CD4-positive, alpha-beta T cell treated with Interleukin-21 for 1 hour (primary cell): ENCODE results near the gene ZBTB11.
"Not testable (repeated sequence)": the region's sequence is repeated elsewhere in the genome, so short reads cannot be mapped to it uniquely, and the experiment has no call there.

ENCODE experiments used
- DNase-seq: peaks from one replicate; pipeline ENCODE4 v3.0.0-alpha.2; 2020

Gene ZBTB11

GRCh38 chr3:101643009-101643844 lies 33.7 kb downstream of the ZBTB11 start:
- no peak for DNase-seq

DNA sequence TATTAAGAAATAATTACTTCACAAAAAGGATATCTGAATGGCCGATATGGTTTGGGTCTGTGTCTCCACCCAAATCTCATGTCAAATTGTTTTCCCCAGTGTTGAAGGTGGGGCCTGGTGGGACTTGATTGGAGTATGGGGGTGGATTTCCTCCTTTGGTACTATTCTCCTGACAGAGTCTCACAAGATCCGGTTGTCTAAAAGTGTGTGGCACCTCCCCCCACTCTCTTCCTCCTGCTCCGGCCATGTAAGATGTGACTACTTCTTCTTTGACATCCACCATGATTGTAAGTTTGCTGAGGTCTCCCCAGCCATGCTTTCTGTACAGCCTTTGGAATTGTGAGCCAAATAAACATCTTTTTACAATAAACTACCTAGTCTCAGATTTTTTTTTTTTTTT lies 34.5 kb downstream of the ZBTB11 start:
- no peak for DNase-seq

- DNase-seq, result not testable (repeated sequence)
These were observed 35.4 kb downstream of the ZBTB11 start for GRCh38 chr3:101641397-101642115.

- no peak for DNase-seq
These were observed 36.7 kb downstream of the ZBTB11 start for GRCh38 chr3:101640256-101640655.

DNA sequence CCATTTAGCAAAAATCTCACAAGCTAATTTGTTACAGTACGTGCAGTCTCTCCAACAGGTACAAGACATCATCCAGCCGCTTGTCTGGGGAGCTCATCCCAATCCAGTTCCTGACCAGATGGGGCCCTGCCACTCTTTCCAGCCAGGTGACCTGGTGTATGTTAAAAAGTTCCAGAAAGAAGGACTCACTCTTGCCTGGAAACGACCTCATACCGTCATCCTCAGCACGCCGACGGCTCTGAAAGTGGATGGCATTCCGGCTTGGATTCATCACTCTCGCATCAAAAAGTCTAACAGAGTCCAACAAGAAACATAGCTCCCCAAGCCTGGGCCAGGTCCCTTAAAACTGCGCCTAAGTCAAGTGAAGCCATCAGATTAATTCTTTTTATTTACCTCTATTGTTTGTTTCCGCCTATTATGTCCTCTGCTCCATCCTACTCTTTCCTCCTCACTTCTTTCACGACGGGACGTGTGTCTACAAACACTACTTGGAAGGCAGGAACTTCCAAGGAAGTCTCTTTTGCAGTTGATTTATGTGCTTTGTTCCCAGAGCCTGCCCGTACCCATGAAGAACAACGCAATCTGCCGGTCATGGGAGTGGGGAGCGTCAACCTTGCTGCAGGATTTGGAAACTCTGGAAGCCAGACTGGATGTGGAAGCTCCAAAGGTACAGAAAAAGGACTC lies 37.5 kb downstream of the ZBTB11 start:
- DNase-seq, result no peak

- DNase-seq, result no peak
These were observed 38.6 kb downstream of the ZBTB11 start for GRCh38 chr3:101638261-101638745.

GRCh38 chr3:101637451-101637850 lies 39.5 kb downstream of the ZBTB11 start:
- DNase-seq, result no peak

GRCh38 chr3:101635954-101636798 lies 40.8 kb downstream of the ZBTB11 start:
- peak; percentile 68 for DNase-seq

DNA sequence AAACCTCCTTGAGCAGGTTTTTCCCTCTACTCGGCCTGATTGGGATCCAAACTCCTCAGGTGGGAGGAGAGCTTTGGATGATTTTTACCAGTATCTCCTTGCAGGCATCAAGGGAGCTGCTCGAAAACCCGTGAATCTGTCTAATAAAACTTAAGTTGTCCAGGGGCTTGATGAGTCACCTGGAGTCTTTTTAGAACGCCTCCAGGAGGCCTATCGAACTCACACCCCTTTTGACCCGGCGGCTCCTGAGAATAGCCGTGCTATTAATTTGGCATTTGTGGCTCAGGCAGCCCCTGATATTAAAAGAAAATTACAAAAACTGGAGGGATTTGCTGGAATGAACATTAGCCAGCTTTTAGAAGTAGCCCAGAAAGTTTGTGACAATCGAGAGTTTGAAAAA lies 41.6 kb downstream of the ZBTB11 start:
- DNase-seq, result no peak

GRCh38 chr3:101634591-101635196 lies 42.2 kb downstream of the ZBTB11 start:
- DNase-seq, result no peak

- no peak for DNase-seq
These were observed 43.7 kb downstream of the ZBTB11 start for GRCh38 chr3:101633186-101633585.

- DNase-seq, result no peak
These were observed 44.3 kb downstream of the ZBTB11 start for GRCh38 chr3:101632586-101632985.

GRCh38 chr3:101631959-101632358 lies 45.0 kb downstream of the ZBTB11 start:
- not testable (repeated sequence) for DNase-seq

GRCh38 chr3:101631098-101631796 lies 45.7 kb downstream of the ZBTB11 start:
- DNase-seq, result no peak

DNA sequence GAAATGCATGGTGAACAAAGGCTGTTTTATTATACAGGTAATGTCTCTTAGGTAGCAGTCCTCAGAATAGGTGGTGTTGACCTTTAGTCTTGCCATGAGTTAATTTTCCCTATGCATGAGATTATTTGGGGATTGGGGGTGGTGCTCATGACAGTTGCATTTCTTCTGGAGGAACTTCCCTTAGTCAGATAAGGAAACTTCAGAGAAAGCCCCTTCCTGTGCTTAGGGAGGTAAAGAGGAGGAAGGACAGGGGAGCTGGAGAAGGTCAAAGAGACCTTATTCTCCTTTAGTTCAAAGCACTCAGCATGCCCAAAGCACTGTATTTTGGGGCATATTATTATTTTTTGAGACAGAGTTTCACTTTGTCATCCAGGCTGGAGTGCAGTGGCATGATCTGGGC lies 47.7 kb downstream of the ZBTB11 start:
- DNase-seq, result no peak

DNA sequence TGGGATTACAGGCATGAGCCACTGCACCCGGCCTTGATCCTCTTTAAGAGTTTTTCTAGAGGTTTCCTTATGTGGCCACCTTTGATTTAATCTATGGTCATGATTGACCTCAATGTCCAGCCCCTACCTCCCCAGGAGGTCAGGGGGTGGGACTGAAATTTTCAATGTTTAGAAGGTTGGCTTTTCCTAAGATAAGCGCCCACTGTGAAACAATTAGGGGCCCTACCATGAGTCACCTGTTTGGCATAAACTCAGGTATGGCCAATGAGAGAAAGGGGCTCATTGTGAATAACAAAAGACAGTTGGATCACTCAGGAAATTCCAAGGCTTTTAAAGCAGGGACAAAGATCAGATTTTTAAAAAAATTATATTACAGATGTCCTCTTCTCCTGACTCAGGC lies 51.1 kb downstream of the ZBTB11 start:
- DNase-seq, result no peak

GRCh38 chr3:101624857-101625256 lies 52.1 kb downstream of the ZBTB11 start:
- no peak for DNase-seq

GRCh38 chr3:101623656-101624055 lies 53.3 kb downstream of the ZBTB11 start:
- no peak for DNase-seq

- DNase-seq, result no peak
These were observed 57.2 kb downstream of the ZBTB11 start for GRCh38 chr3:101619734-101620133.

DNA sequence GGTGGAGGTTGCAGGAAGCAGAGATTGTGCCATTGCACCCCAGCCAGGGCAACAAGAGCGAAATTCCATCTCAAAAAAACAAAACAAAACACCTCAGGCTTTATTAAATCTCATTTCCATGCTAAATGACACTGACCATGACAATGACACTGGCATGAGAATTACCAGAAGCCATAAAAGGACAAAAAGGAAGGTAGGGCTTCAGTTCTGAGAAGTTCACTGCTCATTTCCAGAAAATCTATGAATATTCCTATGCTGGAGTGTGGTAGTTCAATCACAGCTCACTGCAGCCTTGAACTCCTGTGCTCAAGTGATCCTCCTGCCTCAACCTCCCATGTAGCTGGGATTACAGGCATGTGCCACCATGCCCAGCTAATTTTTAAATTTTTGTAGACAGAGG lies 58.2 kb downstream of the ZBTB11 start:
- no peak for DNase-seq

DNA sequence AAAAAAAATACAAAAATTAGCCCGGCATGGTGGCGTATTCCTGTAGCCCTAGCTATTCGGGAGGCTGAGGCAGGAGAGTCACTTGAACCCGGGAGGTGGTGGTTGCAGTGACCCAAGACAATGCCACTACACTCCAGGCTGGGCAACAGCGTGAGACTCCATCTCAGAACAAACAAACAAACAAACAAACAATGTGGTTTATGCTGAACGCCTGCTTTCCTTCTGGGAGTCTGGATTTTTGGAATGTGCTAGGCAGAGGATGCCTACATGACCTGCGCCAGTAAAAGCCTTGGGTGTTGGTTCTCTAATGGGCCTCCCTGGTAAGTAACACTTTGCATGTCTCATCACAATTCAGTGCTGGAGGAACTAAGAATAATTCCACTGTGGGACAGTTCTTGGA lies 59.5 kb downstream of the ZBTB11 start:
- no peak for DNase-seq

GRCh38 chr3:101615525-101615924 lies 61.4 kb downstream of the ZBTB11 start:
- DNase-seq, result no peak
